ENCODE data around the gene JARID2. TPM values are rescaled to one million over a fixed set of nuclear protein-coding genes. Genes with fewer than 3 reads are reported as not detected.

The JARID2 gene
- total and polyA plus RNA-seq, 4 donors, result 1.4 to 12.3 (median 3.4) TPM

DNA sequence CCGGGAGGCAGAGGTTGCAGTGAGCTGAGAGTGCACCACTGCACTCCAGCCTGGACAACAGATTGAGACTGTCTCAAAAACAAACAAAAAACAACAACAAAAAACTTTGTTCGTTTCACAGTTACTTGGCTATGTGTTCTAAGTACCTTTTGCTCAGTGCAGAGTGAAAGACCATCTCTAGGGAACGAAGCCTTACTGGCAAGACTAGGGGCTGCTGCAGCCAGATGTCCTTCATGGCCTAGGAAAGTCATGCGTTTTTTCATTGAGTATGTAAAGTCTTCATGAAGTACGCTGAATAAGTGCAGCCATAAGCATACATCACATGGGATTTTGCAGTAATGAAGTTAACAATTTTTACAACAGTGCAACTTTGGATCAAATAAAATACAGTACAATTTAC, 111.1 kb downstream of the JARID2 start:
- 92% methylated on average over 5 of the region's 5 CpGs for WGBS

DNA sequence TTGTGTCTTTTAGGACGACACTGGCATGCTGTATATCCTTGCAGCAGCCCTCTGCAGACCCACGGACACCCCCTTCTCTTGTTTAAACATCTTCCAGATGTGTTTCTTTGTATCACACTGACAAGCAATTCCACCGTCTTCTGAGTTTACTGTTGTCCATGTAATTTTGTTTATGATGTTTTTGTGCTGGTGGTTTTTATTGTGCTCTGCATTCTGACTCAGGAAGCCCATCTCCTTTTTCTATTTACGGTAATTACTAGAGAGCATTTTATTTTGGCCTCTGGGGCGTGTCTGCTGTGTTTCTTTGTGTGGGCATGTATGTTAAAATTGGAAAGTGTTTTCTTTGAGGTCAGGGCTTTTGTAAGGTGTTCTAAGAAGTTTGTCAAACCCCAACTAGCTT, 111.9 kb downstream of the JARID2 start:
- Histone ChIP-seq H3K4me3 (ENCODE audit: low read depth in 1 of 3, low read length in 3 of 3) (no peak overlapping the region), H3K9ac (ENCODE audit: low read depth in 1 of 2, low read length in 2 of 2) (no peak overlapping the region), H3K9me3 (ENCODE audit: control insufficient read depth in 4 of 4, low read length in 3 of 4) (no peaks in the 10 kb centered on the region), H3K36me3 (ENCODE audit: control insufficient read depth in 4 of 4, insufficient read depth in 3 of 4, low read depth in 1 of 4, low read length in 3 of 4) (no peaks in the 10 kb centered on the region), H3K4me1 (ENCODE audit: control insufficient read depth in 4 of 4, insufficient read depth in 4 of 4, low read length in 3 of 4) (peaks cover 4 to 11% (median 6%) of the 10 kb centered on the region in 4 donors), H3K27ac (ENCODE audit: low read depth in 1 of 2, low read length in 2 of 2) (no peak overlapping the region), H3K27me3 (ENCODE audit: control insufficient read depth in 4 of 4, insufficient read depth in 4 of 4, low read length in 3 of 4) (no peaks in the 10 kb centered on the region)
- 90% methylated on average over 5 of the region's 5 CpGs for WGBS
- TF ChIP-seq, protein P1, sequence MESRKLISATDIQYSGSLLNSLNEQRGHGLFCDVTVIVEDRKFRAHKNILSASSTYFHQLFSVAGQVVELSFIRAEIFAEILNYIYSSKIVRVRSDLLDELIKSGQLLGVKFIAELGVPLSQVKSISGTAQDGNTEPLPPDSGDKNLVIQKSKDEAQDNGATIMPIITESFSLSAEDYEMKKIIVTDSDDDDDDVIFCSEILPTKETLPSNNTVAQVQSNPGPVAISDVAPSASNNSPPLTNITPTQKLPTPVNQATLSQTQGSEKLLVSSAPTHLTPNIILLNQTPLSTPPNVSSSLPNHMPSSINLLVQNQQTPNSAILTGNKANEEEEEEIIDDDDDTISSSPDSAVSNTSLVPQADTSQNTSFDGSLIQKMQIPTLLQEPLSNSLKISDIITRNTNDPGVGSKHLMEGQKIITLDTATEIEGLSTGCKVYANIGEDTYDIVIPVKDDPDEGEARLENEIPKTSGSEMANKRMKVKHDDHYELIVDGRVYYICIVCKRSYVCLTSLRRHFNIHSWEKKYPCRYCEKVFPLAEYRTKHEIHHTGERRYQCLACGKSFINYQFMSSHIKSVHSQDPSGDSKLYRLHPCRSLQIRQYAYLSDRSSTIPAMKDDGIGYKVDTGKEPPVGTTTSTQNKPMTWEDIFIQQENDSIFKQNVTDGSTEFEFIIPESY (IDR thresholded peaks at IDR 0.05), result no peak
- TF ChIP-seq NR2F2 (IDR thresholded peaks at IDR 0.05), result no peak
- no peak for TF ChIP-seq TAF1 (conservative IDR thresholded peaks at IDR 0.05)
- no peak for TF ChIP-seq EGR1 (IDR thresholded peaks at IDR 0.05; ENCODE audit: low read depth in 2 of 2)
- no peak for TF ChIP-seq FOXA1 (IDR thresholded peaks at IDR 0.05)
- TF ChIP-seq, protein P2, sequence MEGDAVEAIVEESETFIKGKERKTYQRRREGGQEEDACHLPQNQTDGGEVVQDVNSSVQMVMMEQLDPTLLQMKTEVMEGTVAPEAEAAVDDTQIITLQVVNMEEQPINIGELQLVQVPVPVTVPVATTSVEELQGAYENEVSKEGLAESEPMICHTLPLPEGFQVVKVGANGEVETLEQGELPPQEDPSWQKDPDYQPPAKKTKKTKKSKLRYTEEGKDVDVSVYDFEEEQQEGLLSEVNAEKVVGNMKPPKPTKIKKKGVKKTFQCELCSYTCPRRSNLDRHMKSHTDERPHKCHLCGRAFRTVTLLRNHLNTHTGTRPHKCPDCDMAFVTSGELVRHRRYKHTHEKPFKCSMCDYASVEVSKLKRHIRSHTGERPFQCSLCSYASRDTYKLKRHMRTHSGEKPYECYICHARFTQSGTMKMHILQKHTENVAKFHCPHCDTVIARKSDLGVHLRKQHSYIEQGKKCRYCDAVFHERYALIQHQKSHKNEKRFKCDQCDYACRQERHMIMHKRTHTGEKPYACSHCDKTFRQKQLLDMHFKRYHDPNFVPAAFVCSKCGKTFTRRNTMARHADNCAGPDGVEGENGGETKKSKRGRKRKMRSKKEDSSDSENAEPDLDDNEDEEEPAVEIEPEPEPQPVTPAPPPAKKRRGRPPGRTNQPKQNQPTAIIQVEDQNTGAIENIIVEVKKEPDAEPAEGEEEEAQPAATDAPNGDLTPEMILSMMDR (IDR thresholded peaks at IDR 0.05; ENCODE audit: low read depth, low read length, missing input control), result no peak
- TF ChIP-seq JUND (IDR thresholded peaks at IDR 0.05), result no peak
- TF ChIP-seq, protein P3, sequence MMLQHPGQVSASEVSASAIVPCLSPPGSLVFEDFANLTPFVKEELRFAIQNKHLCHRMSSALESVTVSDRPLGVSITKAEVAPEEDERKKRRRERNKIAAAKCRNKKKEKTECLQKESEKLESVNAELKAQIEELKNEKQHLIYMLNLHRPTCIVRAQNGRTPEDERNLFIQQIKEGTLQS (IDR thresholded peaks at IDR 0.05), result no peak
- no peak for TF ChIP-seq HNF4G (IDR thresholded peaks at IDR 0.05)
- TF ChIP-seq, protein P4, sequence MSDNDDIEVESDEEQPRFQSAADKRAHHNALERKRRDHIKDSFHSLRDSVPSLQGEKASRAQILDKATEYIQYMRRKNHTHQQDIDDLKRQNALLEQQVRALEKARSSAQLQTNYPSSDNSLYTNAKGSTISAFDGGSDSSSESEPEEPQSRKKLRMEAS (IDR thresholded peaks at IDR 0.05), result no peak
- no peak for TF ChIP-seq RAD21 (IDR thresholded peaks at IDR 0.05)
- no peak for DNase-seq (ENCODE audit: low spot score)

More for the DNA sequence above, 111.1 kb downstream of the JARID2 start:
- no peak for DNase-seq (ENCODE audit: low spot score)
- no peak overlapping the region for H3K27ac ChIP-seq (ENCODE audit: low read depth in 1 of 2, low read length in 2 of 2)
- H3K36me3 ChIP-seq (ENCODE audit: control insufficient read depth in 4 of 4, insufficient read depth in 3 of 4, low read depth in 1 of 4, low read length in 3 of 4), result no peaks in the 10 kb centered on the region
- no peaks in the 10 kb centered on the region for H3K9me3 ChIP-seq (ENCODE audit: control insufficient read depth in 4 of 4, low read length in 3 of 4)
- no peaks in the 10 kb centered on the region for H3K27me3 ChIP-seq (ENCODE audit: control insufficient read depth in 4 of 4, insufficient read depth in 4 of 4, low read length in 3 of 4)
- no peak overlapping the region for H3K9ac ChIP-seq (ENCODE audit: low read depth in 1 of 2, low read length in 2 of 2)
- TF ChIP-seq, protein P2 (IDR thresholded peaks at IDR 0.05; ENCODE audit: low read depth, low read length, missing input control), result no peak
- TF ChIP-seq, protein P3 (IDR thresholded peaks at IDR 0.05), result no peak
- TF ChIP-seq RAD21 (IDR thresholded peaks at IDR 0.05), result no peak
- no peak for TF ChIP-seq HNF4G (IDR thresholded peaks at IDR 0.05)
- TF ChIP-seq GABPA (IDR thresholded peaks at IDR 0.05 in 1 of 2, conservative IDR thresholded peaks at IDR 0.05 in 1 of 2), result no peak
- TF ChIP-seq, protein P4 (IDR thresholded peaks at IDR 0.05), result no peak
- no peak for TF ChIP-seq EGR1 (IDR thresholded peaks at IDR 0.05; ENCODE audit: low read depth in 2 of 2)
- H3K4me1 ChIP-seq (ENCODE audit: control insufficient read depth in 4 of 4, insufficient read depth in 4 of 4, low read length in 3 of 4), result peaks cover 0 to 8% (median 2%) of the 10 kb centered on the region in 4 donors
- H3K4me3 ChIP-seq (ENCODE audit: low read depth in 1 of 3, low read length in 3 of 3), result no peak overlapping the region

Data from liver (tissue), 9 donors.